Mesothelial cell of epicardium (in vitro differentiated cells): ENCODE measurements around the gene RRP1. TPM values are rescaled to one million over a fixed set of nuclear protein-coding genes. Genes with fewer than 3 reads are reported as not detected.

Source experiments
- DNase-seq, 2 experiments: peaks; one replicate each; pipeline ENCODE4 v3.0.0; 2021; ENCODE audit warnings: low spot score in 2 of 2; ENCODE audit not compliant: unreplicated experiment in 2 of 2
- H3K27ac Mint-ChIP-seq: 2 replicates; pipeline ENCODE4 v1.8.0; 2021; ENCODE audit warnings: mixed read lengths
- H3K27me3 Mint-ChIP-seq: 2 replicates; pipeline ENCODE4 v1.8.0; 2021; ENCODE audit warnings: low read depth, mixed read lengths
- H3K36me3 Mint-ChIP-seq: 2 replicates; pipeline ENCODE4 v1.8.0; 2021; ENCODE audit warnings: mixed read lengths
- H3K4me1 Mint-ChIP-seq: 2 replicates; pipeline ENCODE4 v1.8.0; 2021; ENCODE audit warnings: mixed read lengths
- H3K4me3 Mint-ChIP-seq: 2 replicates; pipeline ENCODE4 v1.8.0; 2021; ENCODE audit warnings: mild to moderate bottlenecking, moderate library complexity, mixed read lengths
- H3K9me3 Mint-ChIP-seq: 2 replicates; pipeline ENCODE4 v1.8.0; 2021; ENCODE audit warnings: mixed read lengths
- total RNA-seq: library from RNA; stranded (reverse); gene quantifications from 3 replicates; pipeline ENCODE4 v1.2.1, GENCODE V29; 2021
- TF ChIP-seq, protein P1 (sequence below): fragments of 200-600 bp; sonication (generic); IDR thresholded peaks from one replicate; pipeline ENCODE4 v1.5.0; 2021; ENCODE audit warnings: antibody characterized with exemption; ENCODE audit not compliant: unreplicated experiment

RRP1 gene
- total RNA-seq, 1 donor from 2014 or later: 44.5 TPM

DNA sequence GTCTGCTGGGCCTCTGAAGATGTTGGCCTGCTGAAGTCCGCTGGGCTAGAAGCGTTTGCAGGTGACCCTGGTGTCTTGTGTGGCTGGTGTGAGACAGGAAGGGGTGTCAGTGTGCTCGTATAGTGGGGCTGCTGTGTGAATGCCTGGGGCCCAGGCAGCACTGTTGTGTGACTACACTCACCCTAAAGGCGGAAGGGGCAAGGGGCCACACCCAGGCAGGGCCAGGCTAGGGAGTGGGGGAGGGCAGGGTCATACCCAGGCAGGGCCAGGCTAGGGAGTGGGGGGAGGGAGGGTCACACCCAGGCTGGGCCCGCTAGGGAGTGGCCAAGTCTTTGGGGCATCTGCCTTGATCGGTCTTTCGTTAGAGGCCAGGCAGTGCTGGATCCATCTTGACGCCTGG lies 45.4 kb upstream of the RRP1 start:
- no peak for DNase-seq
- Mint-ChIP-seq H3K36me3 (peaks cover 12% of the 10 kb centered on the region), H3K4me3 (no peak overlapping the region), H3K9me3 (no peaks in the 10 kb centered on the region), H3K27ac (no peak overlapping the region), H3K4me1 (peaks cover 10% of the 10 kb centered on the region), H3K27me3 (no peaks in the 10 kb centered on the region)
- TF ChIP-seq, protein P1, sequence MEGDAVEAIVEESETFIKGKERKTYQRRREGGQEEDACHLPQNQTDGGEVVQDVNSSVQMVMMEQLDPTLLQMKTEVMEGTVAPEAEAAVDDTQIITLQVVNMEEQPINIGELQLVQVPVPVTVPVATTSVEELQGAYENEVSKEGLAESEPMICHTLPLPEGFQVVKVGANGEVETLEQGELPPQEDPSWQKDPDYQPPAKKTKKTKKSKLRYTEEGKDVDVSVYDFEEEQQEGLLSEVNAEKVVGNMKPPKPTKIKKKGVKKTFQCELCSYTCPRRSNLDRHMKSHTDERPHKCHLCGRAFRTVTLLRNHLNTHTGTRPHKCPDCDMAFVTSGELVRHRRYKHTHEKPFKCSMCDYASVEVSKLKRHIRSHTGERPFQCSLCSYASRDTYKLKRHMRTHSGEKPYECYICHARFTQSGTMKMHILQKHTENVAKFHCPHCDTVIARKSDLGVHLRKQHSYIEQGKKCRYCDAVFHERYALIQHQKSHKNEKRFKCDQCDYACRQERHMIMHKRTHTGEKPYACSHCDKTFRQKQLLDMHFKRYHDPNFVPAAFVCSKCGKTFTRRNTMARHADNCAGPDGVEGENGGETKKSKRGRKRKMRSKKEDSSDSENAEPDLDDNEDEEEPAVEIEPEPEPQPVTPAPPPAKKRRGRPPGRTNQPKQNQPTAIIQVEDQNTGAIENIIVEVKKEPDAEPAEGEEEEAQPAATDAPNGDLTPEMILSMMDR: no peak

DNA sequence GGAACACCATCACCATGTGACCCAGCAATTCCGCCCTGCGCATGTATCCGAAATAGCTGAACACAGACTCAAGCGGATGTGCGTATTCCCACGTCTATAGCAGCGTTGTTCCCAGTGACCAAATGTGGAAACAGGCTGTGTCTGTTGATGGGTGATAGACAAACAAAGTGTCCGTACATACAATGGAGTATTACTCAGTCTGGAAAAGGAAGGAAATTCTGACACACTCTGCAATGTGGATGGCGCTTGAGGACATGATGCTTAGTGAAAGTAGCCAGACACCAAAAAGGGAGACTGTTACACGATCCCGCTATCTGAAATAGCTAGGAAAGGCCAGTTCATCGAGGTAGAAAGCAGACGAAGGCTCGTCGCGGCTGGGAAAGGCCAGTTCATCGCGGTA lies 44.7 kb upstream of the RRP1 start:
- Mint-ChIP-seq H3K4me3 (no peak overlapping the region), H3K36me3 (peaks cover 10% of the 10 kb centered on the region), H3K4me1 (peaks cover 10% of the 10 kb centered on the region), H3K27me3 (no peaks in the 10 kb centered on the region), H3K27ac (no peak overlapping the region), H3K9me3 (no peaks in the 10 kb centered on the region)
- no peak for DNase-seq
- TF ChIP-seq, protein P1: no peak

DNA sequence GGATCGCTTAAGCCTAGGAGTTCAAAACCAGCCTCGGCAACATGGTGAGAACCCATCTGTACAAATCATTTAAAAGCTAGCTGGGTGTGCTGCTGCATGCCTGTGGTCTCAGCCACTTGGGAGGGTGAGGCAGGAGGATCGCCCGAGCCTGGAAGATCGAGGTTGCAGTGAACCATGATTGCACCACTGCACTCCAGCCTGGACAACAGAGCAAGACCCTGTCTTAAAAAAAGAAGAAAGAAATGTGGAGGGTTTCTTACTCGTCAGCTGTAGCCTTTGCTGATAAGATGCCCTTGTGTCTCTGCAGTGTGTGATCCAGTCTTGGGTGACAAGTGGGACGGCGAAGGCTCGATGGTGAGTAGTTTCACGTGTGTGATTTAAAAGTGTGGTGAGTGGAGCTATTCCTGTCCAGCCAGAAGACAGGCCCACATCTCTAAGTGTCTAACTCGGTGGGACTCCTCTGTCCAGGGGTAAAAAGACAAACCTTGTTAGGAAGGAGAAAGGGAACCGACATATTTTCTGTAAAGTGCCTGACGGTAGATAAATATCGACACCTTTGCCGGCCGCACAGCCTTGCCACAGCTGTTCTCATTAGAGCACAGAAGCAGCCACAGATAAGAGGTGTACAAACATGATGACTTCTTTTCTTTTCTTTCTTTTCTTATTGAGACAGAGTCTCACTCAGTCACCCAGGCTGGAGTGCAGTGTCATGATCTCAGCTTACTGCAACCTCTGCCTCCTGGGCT lies 43.4 kb upstream of the RRP1 start:
- no peak overlapping the region for H3K4me3 Mint-ChIP-seq
- no peak overlapping the region for H3K27ac Mint-ChIP-seq
- no peaks in the 10 kb centered on the region for H3K9me3 Mint-ChIP-seq
- no peaks in the 10 kb centered on the region for H3K27me3 Mint-ChIP-seq
- peaks cover 3% of the 10 kb centered on the region for H3K4me1 Mint-ChIP-seq
- peaks cover 15% of the 10 kb centered on the region for H3K36me3 Mint-ChIP-seq
- TF ChIP-seq, protein P1: no peak
- DNase-seq: no peak

DNA sequence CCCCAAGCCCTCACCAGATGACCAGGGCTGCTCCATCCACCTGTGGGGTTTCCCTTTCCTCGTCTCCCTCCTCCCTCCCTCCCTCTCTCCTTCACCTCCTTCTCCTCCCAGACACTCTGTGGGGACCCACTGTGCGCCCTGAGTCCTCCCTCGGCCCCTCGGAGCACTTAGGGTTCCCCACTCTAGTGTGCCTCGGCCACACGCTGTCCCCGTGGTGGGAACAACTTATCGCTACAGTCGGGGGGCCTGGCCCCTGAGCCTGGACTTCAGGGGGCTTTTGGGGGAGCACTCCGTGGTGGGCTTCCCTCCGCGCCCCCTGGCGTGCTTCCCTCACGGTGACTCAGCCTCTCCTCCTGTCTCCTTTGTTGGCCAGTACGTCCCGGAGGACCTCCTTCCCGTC lies 40.8 kb upstream of the RRP1 start:
- no peaks in the 10 kb centered on the region for H3K4me1 Mint-ChIP-seq
- H3K36me3 Mint-ChIP-seq: peaks cover 16% of the 10 kb centered on the region
- DNase-seq: no peak
- H3K4me3 Mint-ChIP-seq: no peak overlapping the region
- no peaks in the 10 kb centered on the region for H3K9me3 Mint-ChIP-seq
- H3K27me3 Mint-ChIP-seq: no peaks in the 10 kb centered on the region
- TF ChIP-seq, protein P1: no peak
- no peak overlapping the region for H3K27ac Mint-ChIP-seq

DNA sequence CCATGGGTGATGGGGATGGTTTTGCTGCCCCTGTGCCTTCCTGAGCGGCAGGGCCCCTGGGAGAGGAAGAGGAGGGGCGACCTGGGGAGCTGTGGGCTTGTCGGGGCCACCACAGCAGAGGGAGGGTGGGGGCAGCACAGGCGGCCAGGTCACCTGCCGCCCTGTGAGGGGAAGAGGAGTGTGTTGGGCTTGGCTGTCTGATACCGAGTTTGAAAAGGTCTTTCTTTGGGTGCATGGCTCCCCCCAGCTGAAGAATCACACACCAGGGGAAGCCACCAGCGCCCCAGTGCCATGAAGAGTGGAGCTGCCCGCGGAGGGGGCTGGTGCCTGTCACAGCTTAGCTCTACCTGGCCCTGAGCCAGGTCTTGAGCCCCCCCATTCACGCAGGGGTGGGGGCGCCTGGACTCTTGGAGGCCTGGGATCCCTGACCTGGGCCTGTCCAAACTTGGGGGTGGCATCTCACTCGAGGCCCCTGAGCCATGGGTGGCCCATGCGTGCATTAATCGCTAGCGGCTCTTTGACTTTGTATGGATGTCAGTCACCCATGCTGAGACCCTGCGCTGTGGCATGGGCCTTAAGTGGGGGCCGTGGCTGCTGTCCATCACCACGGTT lies 39.6 kb upstream of the RRP1 start:
- peaks cover 20% of the 10 kb centered on the region for H3K36me3 Mint-ChIP-seq

More for the DNA sequence above, 39.6 kb upstream of the RRP1 start:
- no peak overlapping the region for H3K4me3 Mint-ChIP-seq
- no peaks in the 10 kb centered on the region for H3K4me1 Mint-ChIP-seq
- TF ChIP-seq, protein P1: no peak
- no peaks in the 10 kb centered on the region for H3K9me3 Mint-ChIP-seq
- DNase-seq: no peak
- no peak overlapping the region for H3K27ac Mint-ChIP-seq
- no peaks in the 10 kb centered on the region for H3K27me3 Mint-ChIP-seq
